DMS153 (cell line): Measurements from ENCODE around the gene ZBTB16.

ENCODE experiments used
- DNase-seq: peaks from one replicate; lab custom pipeline; 2025; lab: John Stamatoyannopoulos, UW

ZBTB16 gene

DNA sequence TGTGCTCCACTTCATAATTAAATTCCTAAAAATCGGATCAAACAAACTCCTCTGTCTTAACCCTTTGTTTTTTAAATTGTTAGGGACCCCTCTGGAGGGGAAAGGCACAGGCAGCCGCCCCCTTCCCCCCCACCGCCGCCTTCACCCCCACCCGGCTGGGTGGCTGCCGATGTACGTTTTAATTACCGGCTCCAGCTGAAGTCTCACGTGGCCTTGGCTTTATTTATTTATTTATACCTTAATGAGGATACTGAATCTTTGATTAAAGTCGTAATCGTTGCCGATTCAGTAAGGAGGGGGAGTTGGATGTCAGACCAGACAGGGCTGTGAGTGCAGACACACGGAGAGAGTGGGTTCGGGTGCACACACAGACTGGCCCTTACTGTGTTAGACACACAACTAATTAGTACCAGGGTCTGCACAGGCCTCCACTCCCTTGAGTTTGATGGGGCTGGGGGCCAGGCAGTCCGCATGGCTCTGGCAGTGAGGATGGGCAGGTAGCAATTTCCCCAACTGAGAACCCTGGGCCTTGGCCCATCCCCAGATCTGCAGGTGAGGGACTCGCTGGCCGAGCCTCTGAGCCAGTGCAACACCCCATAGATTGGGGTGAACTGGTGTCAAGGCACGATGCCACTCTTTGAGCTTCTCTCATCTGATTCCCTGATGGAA lies 185.3 kb downstream of the ZBTB16 start:
- no peak for DNase-seq

DNA sequence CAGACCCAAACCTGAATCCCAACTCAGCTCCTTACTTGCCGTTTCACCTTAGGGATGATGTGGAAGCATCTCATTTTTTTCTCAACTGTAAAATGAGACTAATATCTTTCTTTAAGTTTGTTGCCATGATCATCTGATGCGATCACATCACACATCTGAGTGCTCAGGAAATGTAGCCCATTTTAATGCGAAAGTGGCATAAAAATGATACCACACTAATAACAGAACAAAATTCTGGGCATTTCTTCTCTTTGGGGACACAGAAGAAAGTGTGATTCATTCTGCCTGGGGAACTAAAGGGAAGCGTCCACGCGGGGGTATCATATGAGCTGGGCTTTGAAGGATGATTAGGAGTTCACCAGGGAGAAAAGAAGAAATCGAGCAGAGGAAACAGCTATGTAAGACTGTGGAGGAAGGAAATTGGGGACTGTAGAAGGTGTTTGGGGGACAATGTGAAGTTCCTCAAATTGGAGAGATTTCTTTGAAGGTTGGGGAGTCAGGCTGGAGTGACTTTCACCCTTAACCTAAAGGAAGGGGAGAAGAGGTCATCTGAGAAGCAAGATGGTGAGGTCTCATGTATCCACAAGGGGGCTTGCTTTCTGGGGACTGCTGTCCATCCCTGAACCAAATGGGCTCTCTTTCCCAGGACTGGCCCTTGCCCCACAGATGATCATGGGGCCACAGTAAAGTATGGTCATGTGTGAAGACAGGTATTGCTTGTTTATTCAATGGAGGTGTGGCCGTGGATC lies 187.0 kb downstream of the ZBTB16 start:
- DNase-seq = no peak

DNA sequence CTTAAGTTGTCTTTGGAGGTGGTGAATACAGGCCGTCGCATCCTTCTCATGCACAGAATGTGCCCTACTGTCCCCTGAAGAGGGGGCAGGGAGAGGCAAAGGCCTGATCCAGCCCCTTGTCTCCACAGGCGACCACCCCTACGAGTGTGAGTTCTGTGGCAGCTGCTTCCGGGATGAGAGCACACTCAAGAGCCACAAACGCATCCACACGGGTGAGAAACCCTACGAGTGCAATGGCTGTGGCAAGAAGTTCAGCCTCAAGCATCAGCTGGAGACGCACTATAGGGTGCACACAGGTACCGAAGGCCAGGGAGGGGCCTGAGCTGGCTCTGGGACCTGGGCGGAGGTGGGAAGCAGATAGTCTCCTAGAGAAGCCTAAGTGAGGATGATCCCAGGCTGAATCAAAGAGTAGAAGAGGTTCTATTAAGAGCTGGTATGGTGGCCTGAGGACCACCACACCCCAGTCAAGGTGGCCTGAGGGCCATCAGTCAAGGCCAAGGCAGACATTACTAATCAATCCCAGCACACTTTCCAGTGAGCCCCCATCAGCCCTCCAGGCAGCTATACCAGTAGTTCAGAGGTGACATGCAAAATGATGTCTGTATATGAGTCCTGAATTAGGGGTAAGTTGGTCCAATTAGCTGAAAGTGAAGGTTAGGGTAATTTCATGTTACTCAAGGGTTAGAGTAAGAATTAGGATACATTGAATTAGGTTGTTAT lies 187.7 kb downstream of the ZBTB16 start:
- DNase-seq = no peak

DNA sequence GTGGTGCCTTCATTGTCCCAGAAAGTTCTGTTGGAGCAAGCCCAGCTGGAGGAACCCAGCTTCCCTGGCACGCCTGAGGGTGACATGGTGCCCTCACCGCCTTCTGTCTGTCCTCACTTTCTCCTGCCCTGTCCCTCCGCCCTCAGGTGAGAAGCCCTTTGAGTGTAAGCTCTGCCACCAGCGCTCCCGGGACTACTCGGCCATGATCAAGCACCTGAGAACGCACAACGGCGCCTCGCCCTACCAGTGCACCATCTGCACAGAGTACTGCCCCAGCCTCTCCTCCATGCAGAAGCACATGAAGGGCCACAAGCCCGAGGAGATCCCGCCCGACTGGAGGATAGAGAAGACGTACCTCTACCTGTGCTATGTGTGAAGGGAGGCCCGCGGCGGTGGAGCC lies 190.7 kb downstream of the ZBTB16 start:
- no peak for DNase-seq

DNA sequence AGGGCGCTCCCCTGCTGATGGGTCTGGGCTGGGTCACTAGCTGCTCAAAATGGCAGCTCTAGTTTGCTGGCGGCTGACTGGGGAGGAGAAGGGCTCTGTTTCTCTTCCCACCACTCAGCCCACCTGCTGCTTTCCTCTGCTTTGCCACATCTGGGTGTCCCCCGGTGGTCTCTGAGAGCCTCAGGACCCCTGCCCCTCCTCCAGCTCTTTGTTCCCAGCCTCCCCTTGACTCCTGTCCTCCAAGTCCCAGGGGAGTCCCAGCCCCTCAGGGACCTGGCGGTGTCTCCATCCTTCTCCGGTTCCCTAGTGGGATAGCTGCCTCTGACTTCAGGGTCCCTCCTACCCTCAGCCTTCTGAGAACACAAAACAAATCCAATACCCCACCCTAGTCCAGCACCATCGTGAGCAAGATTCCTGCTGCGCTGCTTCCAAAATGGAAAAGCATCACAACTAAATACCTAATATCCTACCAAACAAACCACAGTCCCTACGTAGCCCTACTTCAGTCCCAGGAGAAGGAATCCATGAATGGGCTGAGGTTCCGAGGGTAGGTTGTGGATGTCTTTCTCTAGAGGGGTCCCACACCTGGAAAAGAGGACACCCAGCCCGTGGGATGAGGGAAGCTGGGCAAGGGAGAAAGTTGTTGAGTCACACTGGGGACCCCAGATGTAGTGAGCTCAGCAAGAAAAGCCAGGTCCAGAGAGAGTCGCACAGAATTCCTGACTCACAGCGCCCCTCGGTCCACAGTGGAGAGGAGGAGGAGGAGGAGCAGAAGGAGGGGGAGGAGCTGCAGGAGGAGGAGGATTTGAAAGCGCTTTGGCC lies 191.7 kb downstream of the ZBTB16 start:
- no peak for DNase-seq

DNA sequence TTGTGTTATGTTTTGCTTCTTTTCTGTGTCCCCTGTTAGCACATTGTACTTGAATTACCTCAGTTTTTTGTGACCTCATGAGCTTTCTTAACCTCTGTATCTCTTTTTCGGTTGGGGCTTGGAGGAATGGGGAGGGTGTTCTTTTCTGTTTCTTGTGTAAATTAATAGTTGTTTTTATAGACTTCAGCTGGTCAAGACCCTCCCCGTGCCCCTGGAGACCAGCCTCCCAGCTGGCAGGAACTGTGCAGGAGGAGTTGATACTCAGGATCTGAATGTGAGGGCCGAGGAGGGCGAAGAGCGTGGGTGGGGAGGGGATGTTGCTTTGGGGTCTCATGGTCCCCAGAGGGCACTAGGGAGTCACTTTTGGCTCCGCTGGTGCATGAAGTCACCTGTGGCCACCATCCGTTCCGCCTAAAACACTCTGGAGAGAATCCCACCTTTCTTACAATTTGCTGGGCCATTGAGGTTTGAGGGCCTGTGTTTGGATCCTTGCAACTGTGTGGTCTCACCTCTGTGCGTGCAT lies 192.4 kb downstream of the ZBTB16 start:
- no peak for DNase-seq

DNA sequence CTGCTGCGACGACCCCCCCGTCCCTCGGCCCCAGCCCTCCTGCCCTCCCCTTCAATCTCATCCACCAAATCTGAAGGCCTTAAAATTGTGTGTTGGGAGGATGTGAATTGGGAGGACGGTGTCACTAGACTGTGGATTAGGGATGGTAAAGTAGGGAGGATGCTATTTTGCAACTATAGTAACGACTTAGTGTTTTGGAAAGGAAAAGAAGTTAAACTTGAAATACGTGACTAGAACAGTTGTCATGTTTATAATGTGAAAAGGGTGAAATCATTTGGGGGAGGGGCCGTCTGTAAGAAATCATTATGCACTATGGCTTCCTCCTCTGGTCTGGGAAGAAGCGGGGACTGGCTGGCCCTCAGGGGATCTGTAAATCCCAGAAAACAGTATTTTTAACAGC lies 193.3 kb downstream of the ZBTB16 start:
- DNase-seq = no peak

DNA sequence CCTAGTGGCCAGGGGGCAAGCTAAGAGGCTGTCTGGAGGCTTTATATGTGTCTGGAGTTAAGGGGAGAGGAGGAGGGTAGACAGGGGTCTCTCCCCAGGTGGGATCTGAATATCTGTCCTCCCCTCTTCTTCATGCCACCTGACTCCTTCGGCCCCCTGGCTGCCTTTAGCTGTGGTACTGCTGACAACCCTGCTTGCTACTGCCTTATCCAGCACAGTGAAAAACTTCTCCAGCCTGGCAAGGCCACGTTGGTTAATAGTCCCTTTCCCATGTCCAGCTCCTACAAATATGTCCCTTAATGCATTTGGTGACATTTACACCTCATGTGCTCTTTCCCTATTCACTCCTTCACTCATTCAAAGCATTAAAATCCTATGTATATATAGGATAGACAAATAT lies 194.3 kb downstream of the ZBTB16 start:
- DNase-seq = no peak

DNA sequence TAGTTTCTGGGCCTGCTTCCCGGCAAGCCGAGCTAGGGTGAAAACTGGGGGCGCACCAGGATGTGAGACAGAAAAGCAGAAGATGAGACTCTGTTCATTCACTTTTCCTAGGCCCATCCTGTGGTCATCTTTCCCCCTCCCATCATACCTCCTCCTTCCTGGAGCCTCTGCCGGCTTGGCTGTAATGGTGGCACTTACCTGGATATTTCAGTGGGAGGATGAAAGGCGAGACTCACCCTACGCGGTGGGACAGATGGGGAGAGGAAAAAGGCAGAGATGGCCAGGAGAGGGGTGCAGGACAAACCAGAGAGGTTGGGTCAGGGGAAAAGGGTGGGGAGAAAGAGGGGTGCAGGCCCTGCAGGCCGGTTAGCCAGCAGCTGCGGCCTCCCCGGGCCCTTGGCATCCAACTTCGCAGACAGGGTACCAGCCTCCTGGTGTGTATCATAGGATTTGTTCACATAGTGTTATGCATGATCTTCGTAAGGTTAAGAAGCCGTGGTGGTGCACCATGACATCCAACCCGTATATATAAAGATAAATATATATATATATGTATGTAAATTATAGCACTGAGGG lies 195.1 kb downstream of the ZBTB16 start:
- DNase-seq = no peak

DNA sequence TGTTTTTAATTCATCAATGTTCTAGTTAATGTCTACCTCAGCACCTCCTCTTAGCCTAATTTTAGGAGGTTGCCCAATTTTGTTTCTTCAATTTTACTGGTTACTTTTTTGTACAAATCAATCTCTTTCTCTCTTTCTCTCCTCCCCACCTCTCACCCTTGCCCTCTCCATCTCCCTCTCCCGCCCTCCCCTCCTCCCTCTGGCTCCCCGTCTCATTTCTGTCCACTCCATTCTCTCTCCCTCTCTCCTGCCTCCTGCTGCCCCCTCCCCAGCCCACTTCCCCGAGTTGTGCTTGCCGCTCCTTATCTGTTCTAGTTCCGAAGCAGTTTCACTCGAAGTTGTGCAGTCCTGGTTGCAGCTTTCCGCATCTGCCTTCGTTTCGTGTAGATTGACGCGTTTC lies 195.8 kb downstream of the ZBTB16 start:
- no peak for DNase-seq

DNA sequence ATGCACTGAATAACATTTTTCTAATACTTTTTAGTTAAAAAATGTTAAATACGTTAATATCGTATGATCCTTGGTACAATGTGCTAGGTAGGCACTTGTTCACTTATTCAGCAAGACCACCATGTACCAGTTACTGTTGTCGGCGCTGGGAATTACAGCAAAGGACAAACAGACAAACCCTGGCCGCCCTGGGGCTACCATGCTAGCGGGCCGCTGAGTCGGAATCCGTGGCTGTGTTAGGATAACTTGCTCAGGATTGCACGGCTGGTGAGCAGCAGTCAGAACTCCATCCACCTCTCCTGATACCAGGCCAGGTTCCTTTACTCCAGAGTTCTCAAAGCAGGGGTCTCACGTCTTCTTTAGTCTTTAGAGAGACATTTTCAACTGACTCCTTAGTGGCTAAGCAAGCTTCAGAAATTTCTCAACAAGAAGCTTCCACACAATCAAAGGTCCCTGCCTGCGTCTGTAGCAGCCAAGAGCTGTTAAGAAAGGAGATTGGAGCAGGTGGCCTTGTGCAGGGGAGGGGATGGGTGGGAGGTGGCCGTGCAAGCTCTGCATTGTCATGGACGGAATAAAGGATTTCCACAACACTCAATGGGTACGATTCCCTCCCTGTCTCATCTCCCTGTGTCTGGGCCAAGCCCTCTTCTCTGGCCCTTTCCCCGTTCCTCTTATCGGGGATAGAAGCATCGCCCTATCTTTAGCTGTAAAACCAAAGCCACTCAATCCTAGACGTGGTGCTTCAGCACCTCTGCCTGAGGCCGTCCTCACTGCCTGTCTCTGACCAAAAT lies 196.9 kb downstream of the ZBTB16 start:
- DNase-seq = no peak

DNA sequence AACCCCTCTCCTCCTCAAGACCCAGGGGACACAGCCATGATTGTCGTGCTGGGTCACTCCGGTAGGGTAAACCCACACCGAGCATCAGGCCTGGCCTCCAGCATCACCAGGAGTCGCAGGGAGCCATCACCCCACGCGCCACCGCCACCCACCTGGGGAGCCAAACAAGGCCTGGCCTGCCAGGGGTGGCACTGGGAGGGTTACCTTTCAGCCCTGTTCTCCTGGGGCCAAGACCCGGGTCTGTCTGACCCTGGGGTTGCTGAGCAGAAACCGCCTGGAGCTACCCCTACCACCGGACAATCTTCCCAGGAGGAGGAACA lies 197.4 kb downstream of the ZBTB16 start:
- DNase-seq = no peak

DNA sequence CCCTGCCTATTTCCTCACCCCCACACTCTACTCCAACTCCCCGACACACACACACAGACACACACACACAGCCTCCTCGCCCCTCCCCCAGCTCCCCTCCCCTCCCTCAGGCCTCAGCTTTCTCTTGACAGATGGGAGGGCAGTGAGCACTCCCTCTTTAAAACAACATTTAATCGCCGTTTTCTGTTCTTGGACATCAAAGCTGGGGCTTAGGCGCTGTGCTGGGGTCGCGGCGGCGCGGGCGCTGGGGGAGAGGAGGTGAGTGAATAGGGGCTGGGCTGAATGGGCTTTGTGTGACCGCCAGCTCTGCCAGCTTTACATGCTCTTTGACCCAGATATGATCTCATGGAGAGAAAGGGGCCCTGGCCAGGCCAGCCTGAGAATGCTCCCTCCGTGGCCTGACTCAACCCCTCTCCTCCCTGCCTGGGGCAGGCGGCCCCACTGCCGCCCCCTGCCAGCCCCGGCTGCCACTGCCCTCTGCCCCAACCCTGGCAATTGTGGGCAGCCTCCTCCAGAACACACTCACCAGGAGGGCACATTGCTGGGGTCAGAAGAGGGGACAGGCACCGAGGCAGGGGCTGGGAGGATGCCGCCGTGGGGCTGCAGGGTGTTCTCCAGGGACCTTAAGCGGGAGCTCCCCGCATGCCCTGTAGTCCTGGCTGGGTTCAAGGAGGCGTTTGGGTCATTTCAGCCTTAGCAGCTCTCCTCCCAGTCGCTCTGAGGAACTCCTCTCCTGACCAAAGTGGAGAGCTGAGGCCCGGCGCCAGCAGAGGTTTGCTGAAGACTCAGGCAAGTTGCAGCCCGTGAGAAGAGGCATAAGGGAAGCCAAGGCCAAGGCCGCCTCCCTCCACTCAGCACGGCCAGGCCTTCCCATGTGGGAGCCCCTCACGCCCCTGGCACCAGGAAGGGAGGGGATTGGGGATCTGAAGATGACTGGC lies 198.4 kb downstream of the ZBTB16 start:
- DNase-seq = no peak

DNA sequence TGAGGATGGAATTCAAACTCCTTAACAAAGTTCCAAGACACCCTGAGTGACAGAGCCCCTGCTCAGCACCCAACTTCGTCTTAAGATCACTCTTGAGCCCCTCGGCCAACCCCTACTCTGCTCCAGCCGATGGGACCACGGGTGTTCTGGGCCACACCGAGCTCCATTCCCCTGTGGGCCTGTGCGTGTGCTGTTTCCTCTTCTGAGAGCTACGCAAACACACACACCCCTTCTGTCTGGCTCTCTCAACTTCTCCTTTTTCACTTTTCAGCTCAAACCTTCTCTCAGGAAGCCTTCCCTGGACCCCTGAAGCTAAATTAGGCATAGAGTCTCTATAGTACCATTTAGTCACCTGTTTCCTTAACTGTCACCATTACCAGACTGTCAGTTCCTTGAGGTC lies 199.2 kb downstream of the ZBTB16 start:
- no peak for DNase-seq

DNA sequence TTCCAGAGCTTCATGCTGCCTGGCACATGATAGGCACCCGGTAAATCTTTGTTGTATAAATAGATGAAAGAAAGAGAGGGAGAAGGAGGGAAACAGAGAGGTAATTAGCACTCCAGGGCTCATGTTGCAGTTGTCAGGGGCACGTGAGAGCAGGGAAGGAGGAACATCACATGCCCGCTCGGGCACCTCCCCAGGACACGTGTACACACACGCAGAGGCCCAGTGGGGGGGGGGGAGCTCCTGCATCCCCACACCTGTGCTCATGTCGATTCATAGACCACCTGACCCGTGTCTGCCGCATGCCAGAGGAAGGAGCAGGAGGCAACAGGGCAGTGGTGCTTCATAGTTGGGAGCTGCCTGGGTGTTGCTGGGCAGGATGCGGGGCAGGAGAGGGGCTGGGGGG lies 199.6 kb downstream of the ZBTB16 start:
- DNase-seq = no peak

DNA sequence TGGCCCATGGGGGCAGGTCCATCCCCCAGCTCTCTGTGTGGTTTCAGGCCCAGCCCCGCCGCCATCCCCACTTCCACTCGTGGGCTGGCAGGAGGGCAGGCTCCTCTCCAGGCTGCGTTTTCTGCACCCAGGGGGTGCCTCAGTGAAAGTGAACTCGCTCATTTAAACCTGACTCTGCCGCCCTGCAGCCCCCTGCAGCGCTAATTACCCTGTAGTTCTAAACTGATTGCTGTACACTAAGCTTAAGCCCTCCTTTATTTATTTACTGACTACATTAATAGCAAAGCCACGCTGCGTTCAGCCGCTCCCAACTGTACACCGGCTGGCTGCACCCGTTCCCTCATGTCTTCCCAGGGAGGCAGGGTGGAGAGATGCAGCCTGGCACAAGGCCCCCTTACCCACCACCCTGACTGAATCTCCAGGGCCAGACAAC lies 200.1 kb downstream of the ZBTB16 start:
- no peak for DNase-seq

DNA sequence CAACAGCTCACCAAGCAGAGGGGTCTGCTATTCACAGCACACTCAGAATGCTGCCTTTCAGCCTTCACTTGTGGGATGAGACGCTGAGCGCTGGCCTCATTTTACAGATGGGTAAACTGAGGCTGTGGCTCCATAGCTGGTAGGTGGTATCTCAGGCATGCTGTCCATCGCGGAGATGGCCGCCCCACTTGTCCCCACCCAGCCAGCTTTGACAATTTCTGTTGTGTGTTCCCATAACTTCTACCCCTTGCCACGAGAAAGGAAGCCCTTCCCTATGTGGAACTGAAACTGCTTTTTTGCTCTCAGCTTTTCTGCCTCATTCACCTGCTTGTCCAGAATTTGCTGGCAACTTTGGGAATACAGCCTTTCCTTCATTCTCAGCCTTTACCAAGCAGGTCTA lies 200.6 kb downstream of the ZBTB16 start:
- DNase-seq = no peak

DNA sequence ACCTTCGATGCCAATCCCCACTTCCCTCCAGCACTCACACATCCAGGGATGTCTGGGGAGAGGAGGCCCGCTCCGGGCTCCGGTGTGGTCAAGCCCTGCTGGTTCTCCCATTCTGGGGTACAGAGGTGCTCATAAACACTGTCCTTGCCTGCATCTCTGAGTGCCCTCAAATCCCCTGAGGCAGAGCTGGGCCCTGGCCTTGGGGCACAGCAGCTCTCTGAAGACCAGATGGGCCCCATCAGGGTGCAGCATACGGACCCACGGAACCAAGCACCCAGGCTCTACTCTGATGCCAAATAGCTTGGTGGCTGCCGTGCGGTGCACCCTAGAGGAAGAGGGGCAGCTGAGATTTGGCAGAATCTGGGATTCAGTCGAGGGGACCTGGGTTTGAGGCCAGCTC lies 201.0 kb downstream of the ZBTB16 start:
- no peak for DNase-seq

DNA sequence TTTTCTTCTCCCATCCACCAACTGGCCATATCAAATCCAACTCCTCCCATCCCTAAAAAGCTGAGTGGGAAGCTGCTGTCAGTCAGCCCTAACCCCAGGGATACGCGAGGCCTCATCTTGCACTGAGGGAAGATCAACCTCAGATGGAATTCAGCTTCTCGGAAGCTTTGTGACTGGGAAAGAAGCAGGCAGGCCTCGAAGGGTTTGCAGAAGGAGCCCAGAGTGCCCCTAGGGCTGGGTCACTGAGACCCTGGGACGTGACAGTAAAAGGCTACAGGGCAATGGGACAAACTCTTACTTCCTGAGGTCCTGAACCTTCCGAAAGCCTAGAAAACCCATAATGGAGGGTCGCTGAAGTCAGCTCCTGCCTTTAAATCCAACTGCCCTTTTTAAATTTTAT lies 202.3 kb downstream of the ZBTB16 start:
- no peak for DNase-seq
